ENCODE data around the gene NKD1. TPM values are rescaled to one million over a fixed set of nuclear protein-coding genes. Genes with fewer than 3 reads are reported as not detected.

NKD1 gene
- total and polyA plus RNA-seq, 3 experiments from 2014 or later: 0.45 to 1.5 (median 1.2) TPM

GRCh38 chr16:50634947-50635346 is 86.8 kb downstream of the NKD1 start:
- Mint-ChIP-seq H3K36me3 (peaks cover 0 to 2% (median 0%) of the 10 kb centered on the region in 3 donors), H3K4me3 (no peak overlapping the region), H3K27me3 (peaks cover 0 to 4% of the 10 kb centered on the region in 2 donors), H3K27ac (no peak overlapping the region), H3K9me3 (no peaks in the 10 kb centered on the region), H3K4me1 (peaks cover 0 to 5% (median 3%) of the 10 kb centered on the region in 3 donors)
- CTCF ChIA-PET: interaction anchor here (1.3 kb wide), 1 partner anchor 29 kb away, joined by 3 read pairs; no protein-coding TSS in a partner anchor
- POLR2A ChIA-PET: no interaction called here
- Histone ChIP-seq H3K27ac (ENCODE audit: low read depth, low read length) (no peak overlapping the region), H3K9me3 (ENCODE audit: low read length) (no peaks in the 10 kb centered on the region), H3K36me3 (ENCODE audit: insufficient read depth, low read length) (no peaks in the 10 kb centered on the region), H3K4me1 (ENCODE audit: insufficient read depth, low read length) (no peaks in the 10 kb centered on the region), H3K27me3 (ENCODE audit: insufficient read depth, low read length, poor library complexity, severe bottlenecking) (no peaks in the 10 kb centered on the region), H3K4me3 (ENCODE audit: low read length) (no peak overlapping the region)
- no peak for DNase-seq

- H3K36me3 Mint-ChIP-seq: peaks cover 0 to 2% (median 0%) of the 10 kb centered on the region in 3 donors
- Histone ChIP-seq H3K27me3 (ENCODE audit: insufficient read depth, low read length, poor library complexity, severe bottlenecking) (no peaks in the 10 kb centered on the region), H3K9me3 (ENCODE audit: low read length) (no peaks in the 10 kb centered on the region), H3K27ac (ENCODE audit: low read depth, low read length) (no peak overlapping the region), H3K4me3 (ENCODE audit: low read length) (no peak overlapping the region), H3K36me3 (ENCODE audit: insufficient read depth, low read length) (no peaks in the 10 kb centered on the region), H3K4me1 (ENCODE audit: insufficient read depth, low read length) (no peaks in the 10 kb centered on the region)
- H3K9me3 Mint-ChIP-seq: no peaks in the 10 kb centered on the region
- no peak for DNase-seq
- POLR2A ChIA-PET: no interaction called here
- peak overlapping the region in 2 of 8 donors; percentile 8 to 83 for H3K27ac Mint-ChIP-seq
- H3K27me3 Mint-ChIP-seq: peaks cover 0 to 4% of the 10 kb centered on the region in 2 donors
- H3K4me1 Mint-ChIP-seq: peaks cover 0 to 5% (median 3%) of the 10 kb centered on the region in 3 donors
- CTCF ChIA-PET: interaction anchor here (1.0 to 1.3 kb wide), 2 partner anchors 28 to 30 kb away, joined by 3 read pairs; no protein-coding TSS in a partner anchor
- no peak overlapping the region for H3K4me3 Mint-ChIP-seq
Measured at GRCh38 chr16:50635505-50636392, 87.6 kb downstream of the NKD1 start.

DNA sequence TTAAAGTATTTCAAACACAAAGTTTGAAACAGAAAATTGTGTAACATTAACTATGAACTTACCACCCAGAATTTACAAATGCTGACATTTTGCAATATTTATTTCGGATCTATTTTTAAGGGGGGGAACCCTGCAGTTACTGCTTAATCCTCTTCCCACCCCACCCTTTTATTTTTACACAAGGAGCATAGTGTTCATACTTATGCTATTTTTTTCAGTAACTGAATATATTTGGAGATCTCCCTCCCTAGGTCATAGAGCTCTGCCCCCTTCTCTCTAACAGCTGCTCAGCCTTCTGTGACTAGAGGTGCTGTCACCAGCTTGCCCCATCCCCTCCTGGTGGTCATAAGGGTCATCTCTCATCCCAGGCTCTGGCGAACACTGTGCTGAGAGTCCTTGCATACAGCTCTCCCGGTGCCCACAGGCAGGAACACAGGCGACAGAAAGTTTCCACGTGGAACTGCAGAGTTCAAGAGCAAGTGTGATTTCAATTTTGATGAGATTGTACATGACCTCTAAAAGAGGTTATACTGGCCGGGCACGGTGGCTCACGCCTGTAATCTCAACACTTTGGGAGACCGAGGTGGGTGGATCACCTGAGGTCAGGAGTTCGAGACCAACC is 88.7 kb downstream of the NKD1 start:
- no peak for DNase-seq
- no peak overlapping the region for H3K4me3 Mint-ChIP-seq
- H3K4me1 Mint-ChIP-seq: peaks cover 0 to 5% (median 3%) of the 10 kb centered on the region in 3 donors
- Histone ChIP-seq H3K4me3 (ENCODE audit: low read length) (no peak overlapping the region), H3K9me3 (ENCODE audit: low read length) (no peaks in the 10 kb centered on the region), H3K27me3 (ENCODE audit: insufficient read depth, low read length, poor library complexity, severe bottlenecking) (no peaks in the 10 kb centered on the region), H3K36me3 (ENCODE audit: insufficient read depth, low read length) (no peaks in the 10 kb centered on the region), H3K27ac (ENCODE audit: low read depth, low read length) (no peak overlapping the region), H3K4me1 (ENCODE audit: insufficient read depth, low read length) (no peaks in the 10 kb centered on the region)
- POLR2A ChIA-PET: no interaction called here
- H3K9me3 Mint-ChIP-seq: no peaks in the 10 kb centered on the region
- H3K27ac Mint-ChIP-seq: peak overlapping the region in 5 of 8 donors; percentile 9 to 84 (median 12)
- CTCF ChIA-PET: interaction anchor here (1.0 kb wide), 1 partner anchor 29 kb away, joined by 3 read pairs; no protein-coding TSS in a partner anchor
- H3K36me3 Mint-ChIP-seq: peaks cover 0 to 2% (median 0%) of the 10 kb centered on the region in 3 donors
- peaks cover 0 to 6% of the 10 kb centered on the region in 2 donors for H3K27me3 Mint-ChIP-seq

DNA sequence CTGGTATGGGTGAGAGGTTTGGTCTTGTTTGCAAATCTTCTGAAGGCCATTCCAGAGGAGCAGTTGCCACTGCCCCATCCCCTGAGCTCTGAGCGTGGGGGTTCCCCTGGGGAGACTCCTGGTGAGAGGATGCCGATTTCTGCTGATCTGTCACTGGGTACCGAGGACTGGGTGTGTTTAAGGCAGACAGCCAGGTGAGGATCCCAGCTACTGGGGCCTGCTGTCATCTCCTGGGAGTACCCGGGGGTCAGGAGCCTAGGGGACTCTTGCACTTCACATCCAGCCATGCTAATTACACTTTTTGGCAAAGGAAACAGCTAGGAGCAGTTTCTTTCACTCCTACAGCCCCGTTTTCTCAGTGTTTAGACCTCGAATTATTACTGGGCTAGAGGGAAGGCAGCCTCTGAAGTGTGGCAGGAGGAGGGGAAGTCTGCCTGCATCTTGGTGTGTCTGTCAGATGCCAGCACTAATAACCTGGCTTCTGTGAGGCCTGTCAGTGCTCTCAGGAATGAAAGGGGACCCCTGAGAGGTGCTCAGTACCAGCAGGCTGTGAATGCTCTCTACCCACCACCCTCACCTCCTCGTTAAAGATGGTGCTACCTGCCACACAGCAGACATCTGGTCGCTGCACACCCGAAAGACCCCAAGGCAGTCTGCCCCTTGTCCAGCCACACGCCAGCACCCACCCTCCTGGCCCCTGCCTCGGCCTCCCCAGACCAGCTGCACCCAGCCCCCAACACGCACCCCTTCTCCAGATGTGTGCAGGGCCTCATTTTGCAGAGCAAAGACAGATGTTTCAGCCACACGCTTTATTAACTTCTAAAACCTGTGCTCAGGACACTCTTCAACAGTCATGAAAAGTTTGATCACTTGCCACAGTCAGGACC is 89.8 kb downstream of the NKD1 start:
- no peak for DNase-seq
- H3K9me3 Mint-ChIP-seq: no peaks in the 10 kb centered on the region
- no peak overlapping the region for H3K4me3 ChIP-seq (ENCODE audit: low read length)
- ChIA-PET CTCF (no interaction called here), POLR2A (no interaction called here)
- no peak overlapping the region for H3K4me3 Mint-ChIP-seq
- no peaks in the 10 kb centered on the region for H3K9me3 ChIP-seq (ENCODE audit: low read length)
- H3K27me3 Mint-ChIP-seq: peaks cover 0 to 4% of the 10 kb centered on the region in 2 donors
- no peaks in the 10 kb centered on the region for H3K27me3 ChIP-seq (ENCODE audit: insufficient read depth, low read length, poor library complexity, severe bottlenecking)
- H3K4me1 ChIP-seq (ENCODE audit: insufficient read depth, low read length): no peaks in the 10 kb centered on the region
- H3K4me1 Mint-ChIP-seq: peaks cover 0 to 5% (median 3%) of the 10 kb centered on the region in 3 donors
- peaks cover 0 to 2% (median 0%) of the 10 kb centered on the region in 3 donors for H3K36me3 Mint-ChIP-seq
- no peak overlapping the region for H3K27ac Mint-ChIP-seq
- no peak overlapping the region for H3K27ac ChIP-seq (ENCODE audit: low read depth, low read length)
- H3K36me3 ChIP-seq (ENCODE audit: insufficient read depth, low read length): no peaks in the 10 kb centered on the region

DNA sequence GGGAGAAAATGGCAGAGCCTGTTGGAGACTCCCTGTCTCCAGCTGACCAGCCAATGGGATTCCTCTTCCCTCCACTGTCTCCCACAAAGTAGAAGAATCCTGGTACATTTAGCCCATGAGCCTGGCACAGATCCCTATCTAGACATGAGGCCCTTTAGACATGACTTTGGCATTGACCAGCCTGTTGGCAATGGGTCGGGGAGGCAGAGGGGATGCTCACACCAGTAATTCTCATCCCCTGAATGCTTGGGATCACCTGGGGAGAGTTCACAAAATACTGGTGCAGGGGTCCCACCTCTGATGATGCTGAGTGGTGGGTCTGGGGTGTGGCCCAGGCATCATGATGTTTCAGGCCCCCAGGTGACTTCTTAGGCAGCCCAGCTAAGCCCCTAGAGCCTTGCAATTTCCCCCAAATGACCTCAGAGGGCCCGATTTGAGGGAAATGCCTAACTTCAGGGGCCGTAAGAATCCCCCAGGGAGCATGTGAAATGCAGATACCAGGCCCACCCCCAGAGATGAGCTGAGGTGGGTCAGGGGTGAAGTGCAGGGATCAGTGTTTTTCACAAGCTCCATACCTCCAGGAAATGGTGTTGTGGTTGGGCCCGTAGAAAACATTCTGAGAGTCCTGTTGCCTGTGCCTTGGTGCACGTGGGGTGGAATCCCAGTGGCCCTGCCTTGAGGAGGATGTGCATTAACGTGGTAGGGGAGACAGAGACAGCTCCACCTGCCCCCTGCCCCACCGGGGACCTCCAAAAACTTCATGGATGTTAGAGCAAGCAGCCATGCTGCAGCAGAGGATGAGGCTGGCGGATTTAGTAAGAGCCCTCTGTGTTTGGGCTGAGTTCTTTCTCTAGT is 90.8 kb downstream of the NKD1 start:
- no peak overlapping the region for H3K4me3 Mint-ChIP-seq
- CTCF ChIA-PET: no interaction called here
- Histone ChIP-seq H3K9me3 (ENCODE audit: low read length) (no peaks in the 10 kb centered on the region), H3K36me3 (ENCODE audit: insufficient read depth, low read length) (no peaks in the 10 kb centered on the region), H3K27me3 (ENCODE audit: insufficient read depth, low read length, poor library complexity, severe bottlenecking) (no peaks in the 10 kb centered on the region), H3K4me3 (ENCODE audit: low read length) (no peak overlapping the region), H3K4me1 (ENCODE audit: insufficient read depth, low read length) (no peaks in the 10 kb centered on the region), H3K27ac (ENCODE audit: low read depth, low read length) (no peak overlapping the region)
- H3K9me3 Mint-ChIP-seq: no peaks in the 10 kb centered on the region
- peaks cover 0 to 2% (median 0%) of the 10 kb centered on the region in 3 donors for H3K36me3 Mint-ChIP-seq
- H3K27ac Mint-ChIP-seq: peak overlapping the region in 2 of 8 donors; percentile 43 to 88
- no peak for DNase-seq
- POLR2A ChIA-PET: no interaction called here
- H3K27me3 Mint-ChIP-seq: peaks cover 0 to 4% of the 10 kb centered on the region in 2 donors
- peaks cover 0 to 5% (median 3%) of the 10 kb centered on the region in 3 donors for H3K4me1 Mint-ChIP-seq

- Histone ChIP-seq H3K36me3 (ENCODE audit: insufficient read depth, low read length) (no peaks in the 10 kb centered on the region), H3K4me1 (ENCODE audit: insufficient read depth, low read length) (no peaks in the 10 kb centered on the region), H3K27me3 (ENCODE audit: insufficient read depth, low read length, poor library complexity, severe bottlenecking) (no peaks in the 10 kb centered on the region), H3K4me3 (ENCODE audit: low read length) (no peak overlapping the region), H3K27ac (ENCODE audit: low read depth, low read length) (no peak overlapping the region), H3K9me3 (ENCODE audit: low read length) (no peaks in the 10 kb centered on the region)
- ChIA-PET CTCF (no interaction called here), POLR2A (no interaction called here)
- no peak for DNase-seq
- peaks cover 7 to 9% (median 7%) of the 10 kb centered on the region in 3 donors for H3K4me1 Mint-ChIP-seq
- no peaks in the 10 kb centered on the region for H3K9me3 Mint-ChIP-seq
- no peaks in the 10 kb centered on the region for H3K36me3 Mint-ChIP-seq
- H3K27ac Mint-ChIP-seq: no peak overlapping the region
- H3K27me3 Mint-ChIP-seq: peaks cover 4 to 11% of the 10 kb centered on the region in 2 donors
- no peak overlapping the region for H3K4me3 Mint-ChIP-seq
Measured at GRCh38 chr16:50640391-50640790, 92.2 kb downstream of the NKD1 start.

All from CD8-positive, alpha-beta memory T cell (primary cell).